Measurements from ENCODE around the gene LRRN3.
"Not testable (repeated sequence)": the region's sequence is repeated elsewhere in the genome, so short reads cannot be mapped to it uniquely, and the experiment has no call there.

LRRN3 gene

DNA sequence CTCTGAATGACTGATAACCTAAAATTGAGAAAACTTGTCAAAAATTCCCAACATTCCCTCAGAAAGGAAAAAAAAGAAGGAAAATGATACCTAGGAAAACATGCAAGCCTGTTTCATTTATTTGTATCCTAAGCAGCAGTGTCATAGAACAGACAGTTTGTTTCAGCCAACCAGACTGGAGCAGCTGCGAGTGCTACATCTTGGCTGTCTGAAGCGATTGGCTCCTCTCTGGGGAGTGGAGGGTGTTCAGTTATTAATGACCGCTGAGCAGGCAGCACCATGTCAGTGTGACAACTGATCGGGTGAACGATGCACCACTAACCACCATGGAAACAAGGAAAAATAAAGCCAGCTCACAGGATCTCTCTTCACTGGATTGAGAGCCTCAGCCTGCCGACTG is at the start of gene LRRN3:
LRRN3 (plus strand) TSS at position 282 of the 400 bp plus-strand sequence. CDS start 31,646 bp downstream, outside the sequence.
- peak; percentile 64 for DNase-seq

DNA sequence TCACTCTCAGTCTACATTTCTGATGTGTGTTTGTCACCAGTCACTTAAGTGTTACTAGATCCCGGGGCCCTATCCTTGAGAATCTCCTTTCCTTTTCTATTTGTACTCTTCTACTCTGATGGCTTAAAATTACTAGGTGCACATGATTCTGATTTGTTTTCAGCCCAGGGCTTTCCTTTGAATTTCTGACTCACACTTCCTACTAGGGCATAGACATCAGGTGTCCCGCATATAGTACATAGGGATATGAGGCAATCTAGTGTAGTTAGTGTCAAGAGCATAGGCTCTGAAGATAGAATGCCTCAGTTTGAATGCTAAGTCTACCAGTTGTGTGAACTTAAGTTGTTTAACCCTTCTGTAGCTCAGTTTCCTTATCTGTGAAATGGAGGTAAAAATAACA is 49.4 kb upstream of the LRRN3 start:
- DNase-seq, result no peak

DNA sequence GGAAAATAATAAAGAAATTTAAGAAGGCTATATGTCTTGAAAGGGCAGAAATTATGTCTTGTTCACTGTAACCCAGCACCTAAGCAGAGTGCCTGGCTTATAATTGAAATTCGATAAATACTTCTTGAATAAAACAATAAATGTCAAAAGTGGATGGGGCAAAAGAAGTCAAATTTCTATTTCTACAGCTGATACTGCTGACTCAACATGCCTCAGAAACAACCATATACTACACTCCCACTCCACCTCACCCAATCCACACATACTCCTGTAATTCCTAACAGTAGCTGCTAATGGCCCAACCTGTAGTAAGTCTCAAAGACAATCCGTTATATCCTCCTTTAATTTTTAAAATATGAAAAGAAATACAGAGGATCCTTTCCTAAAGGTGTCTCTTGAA is 48.1 kb upstream of the LRRN3 start:
- DNase-seq, result no peak

DNA sequence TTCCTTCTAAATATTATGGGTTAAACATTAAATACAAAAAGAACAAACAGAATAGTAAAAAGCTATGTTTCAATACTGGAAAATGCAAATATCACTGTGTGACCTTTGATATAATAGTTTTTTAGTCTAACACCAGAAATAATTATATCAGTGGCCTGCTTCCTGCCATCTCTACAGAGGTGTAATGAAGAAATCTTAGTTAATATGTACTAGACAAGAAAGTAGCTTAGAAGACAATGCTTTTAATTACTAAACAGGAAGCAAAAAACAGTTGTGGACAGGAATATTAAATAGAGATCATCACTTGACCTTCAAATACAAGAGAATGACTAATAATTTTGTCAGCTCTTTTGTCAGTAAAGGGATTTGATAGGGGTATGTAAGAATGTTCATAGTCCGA is 47.4 kb upstream of the LRRN3 start:
- DNase-seq, result no peak

DNA sequence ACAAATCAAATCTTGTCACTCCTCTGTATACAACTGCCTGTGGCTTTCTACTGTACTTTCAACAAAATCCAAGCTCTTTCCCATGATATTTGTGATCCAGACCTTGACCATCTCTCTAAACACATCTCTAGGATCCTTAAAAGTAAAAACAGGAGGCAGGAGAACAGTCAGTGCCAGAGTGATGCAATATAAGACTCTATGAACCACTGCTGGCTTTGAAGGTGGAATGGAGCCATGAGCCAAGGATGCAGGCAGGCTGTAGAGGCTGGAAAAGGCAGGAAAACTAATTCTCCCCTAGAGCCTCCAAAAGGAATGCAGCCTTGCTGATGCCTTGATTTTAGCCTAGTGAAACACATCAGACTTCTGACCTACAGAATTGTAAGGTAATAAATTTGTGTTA is 45.5 kb upstream of the LRRN3 start:
- peak; percentile 53 for DNase-seq

DNA sequence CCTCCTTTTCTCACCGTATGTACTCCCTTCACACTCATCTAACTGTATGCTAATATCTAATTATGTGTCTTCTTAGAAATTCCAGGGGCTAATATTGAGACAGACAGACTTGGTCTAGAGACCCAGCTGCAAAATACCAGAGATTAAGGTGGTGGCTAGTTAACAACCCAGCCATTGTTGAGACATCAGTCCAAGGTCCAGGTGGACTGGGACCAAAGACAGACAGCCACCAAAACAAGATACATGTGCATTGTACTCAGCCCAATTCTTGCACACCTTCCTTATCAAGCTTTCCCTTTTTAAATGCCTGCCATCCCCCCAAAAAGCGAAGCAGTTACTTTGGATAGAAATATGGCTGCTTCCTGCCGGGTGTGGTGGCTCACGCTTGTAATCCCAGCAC is 43.3 kb upstream of the LRRN3 start:
- DNase-seq, result no peak

DNA sequence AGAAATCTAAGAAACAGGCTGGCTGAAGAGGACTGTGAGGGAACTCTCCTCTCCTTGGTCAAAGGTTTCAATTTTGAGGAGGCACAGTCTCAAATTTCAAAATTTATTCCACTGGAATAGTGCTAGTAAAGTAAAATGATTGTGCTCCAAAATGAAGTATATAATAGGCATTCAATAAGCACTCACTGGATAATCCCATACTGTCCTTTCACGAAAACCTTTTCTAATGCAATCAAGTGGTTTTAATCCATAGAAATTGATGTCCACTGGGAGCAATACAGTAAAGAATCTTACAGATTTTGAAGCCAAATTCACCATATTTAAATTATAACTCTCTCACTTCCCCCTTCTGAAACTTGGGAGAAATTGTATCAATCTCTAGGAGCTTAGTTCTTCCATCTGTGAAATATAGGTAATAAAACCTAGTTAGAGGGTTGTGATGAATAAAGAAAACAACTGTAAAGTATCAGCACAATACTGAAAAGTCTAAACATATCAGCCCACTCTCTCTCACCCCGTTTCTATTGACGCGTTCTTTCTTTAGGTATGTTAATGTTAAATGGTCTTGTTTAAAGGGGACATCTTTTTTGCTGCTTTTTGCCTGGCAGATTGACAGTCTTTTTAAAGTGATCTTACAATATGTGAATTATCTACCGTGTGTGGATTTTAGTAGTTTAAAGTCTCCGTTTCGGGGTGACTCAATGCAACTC is 40.8 kb upstream of the LRRN3 start:
- DNase-seq, result no peak

DNA sequence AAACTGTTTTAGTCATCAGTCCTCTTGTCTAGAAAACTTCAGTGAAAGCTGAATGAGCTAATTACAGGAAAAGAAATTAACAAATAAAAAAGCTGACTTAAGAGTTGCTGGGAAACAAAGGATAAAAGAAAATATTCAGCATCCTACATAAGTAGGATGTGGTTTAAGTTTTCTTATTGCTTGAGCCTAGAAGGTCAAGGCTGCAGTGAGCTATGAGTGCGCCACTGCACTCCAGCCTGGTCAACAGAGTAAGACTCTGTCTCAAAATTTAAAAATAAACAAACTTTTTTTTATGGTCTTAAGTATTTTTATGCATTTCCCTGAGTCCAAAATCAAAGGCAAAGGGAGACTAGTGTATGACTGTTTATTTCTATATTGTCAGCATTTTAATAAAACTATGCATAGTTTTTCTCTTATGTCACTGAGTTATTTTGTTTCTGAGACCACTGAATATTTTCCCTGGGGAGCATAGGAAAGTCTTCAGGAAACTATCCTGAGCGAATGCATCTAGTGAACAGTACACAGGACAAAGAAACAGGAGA is 40.0 kb upstream of the LRRN3 start:
- DNase-seq, result no peak

DNA sequence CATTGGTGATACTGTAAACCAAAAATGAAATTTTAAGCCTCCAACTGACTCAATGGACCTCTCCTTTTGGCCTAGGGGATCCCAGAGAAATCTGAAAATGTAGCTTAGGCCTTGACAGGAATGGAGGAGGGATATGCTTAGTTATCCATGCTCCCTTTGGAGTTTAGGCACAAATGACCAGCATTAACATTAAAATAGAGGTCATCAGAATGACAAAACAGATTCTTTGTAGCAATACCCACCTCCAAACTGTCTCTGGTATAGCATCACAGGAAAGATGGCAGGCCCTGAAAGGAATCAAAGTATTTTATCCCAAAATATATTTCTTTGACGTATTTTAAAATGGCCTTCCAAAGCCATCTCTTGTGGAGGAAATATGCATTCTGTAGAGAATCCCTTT is 39.1 kb upstream of the LRRN3 start:
- DNase-seq, result no peak

DNA sequence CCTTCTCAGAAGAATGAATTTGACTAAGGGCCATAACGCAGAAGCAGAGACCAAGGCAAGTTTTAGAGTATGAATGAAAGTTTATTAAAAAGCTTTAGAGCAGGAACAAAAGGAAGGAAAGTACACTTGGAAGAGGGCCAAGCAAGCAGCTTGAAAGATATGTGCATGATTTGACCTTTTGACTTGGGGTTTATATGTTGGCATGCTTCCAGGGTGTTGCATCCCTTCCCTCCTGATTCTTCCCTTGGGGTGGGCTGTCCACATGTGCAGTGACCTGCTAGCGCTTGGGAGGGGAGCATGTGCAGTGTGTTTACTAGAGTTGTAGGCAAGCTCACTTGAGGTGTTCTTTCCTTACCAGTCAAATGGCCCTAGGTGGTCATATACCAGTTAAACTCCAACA is 37.9 kb upstream of the LRRN3 start:
- DNase-seq, result no peak

DNA sequence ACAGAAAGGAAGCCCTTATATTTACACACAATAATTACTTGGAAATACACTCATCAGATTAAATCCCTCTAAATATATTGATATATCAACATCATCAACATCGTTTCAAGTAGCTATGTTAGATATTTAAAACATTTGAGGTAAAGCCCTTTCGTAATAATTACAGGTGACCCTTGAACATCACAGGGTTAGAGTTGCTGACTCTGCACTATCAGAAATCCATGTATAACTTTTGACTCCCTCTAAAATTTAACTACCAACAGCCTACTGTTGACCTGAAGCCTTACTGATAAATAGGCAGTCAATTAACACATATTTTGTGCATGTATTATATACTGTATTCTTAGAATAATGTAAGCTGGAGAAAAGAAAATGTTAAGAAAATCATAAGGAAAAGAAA is 34.6 kb upstream of the LRRN3 start:
- no peak for DNase-seq

DNA sequence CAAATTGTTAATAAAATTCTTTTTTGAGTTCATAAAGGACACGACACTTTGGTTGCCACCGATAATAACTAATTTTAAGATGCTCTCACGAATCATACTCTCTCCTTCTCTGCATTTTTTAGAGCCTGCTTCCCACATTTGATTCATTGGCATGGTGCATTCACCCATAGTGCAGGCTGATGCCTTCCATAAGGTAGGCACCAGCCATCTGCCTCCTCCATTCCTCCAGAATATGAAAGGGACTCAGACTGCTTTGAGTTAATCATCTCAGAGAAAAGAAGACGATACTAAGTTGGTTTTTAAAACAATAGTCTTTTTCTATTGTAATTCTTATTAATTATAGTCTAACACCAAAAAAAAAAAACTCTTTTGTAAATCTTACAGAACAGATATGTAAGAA is 33.9 kb upstream of the LRRN3 start:
- DNase-seq, result no peak

DNA sequence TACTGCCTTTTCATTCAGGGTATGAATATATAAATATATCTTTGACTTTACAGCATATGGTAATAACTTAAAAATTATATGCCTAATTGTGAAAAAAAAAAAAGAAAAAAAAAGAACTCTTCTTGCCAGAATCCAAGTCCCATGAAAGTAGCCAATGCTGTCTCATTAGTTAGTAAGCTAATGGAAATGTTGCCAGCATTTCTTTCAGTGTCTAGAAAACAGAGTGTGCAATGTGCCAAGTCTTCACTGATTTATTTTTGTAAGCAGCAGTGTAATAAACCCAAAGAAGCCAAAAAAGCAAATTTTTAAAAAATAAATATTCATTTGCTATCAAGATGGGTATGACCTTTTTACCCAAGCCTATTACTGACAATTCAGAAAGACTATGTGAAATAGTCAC is 31.1 kb upstream of the LRRN3 start:
- no peak for DNase-seq

DNA sequence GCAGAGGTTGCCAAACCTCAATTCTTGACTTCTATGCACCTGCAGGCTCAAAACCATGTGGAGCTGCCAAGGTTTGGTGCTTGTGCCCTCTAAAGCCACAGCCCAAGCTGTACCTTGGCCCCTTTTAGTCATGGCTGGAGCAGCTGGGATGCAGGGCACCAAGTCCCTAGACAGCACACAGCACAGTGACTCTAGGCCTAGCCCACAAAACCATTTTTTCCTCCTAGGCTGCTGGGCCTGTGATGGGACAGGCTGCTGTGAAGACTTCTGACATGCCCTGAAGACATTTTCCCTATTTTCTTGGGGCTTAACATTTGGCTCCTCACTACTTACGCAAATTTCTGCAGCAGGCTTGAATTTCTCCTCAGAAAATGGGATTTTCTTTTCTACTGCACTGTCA is 27.8 kb upstream of the LRRN3 start:
- DNase-seq, result no peak

DNA sequence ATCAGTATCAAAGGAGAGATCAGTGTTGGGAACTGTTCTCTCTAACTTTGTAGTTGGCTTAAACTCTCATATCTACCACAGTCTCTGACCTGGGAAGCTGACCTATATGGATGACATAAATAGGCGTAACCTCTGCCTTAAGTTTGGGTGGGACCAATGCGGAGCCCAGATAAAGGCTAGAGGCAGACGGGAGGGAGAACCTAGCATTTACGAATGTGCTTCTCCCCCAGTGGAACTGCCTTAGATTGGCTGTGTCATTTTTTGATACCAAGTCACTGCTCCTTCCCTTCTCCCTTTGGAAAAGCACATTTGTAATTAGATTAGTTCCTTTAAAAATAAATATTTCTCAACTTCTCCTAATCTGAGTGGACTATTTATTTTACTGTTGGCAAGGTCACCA is 23.7 kb upstream of the LRRN3 start:
- no peak for DNase-seq

DNA sequence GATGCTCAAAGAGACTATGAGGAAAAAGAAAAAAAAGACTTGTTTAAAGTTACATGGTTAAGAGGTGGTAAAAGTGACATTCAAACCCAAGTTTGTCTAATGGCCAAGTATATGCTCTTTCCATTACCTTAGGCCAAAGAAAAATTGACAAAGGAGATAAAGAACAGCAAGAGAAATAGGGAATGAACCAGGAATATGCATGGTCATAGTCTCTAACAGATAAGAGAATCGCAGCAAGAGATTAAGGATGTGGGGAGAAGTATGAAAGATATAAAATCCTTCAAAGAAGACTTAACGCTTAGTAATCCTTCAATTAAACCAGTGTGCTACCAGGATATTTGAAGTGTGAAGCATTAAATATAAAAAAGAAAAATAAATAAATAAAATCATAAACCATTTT is 23.2 kb upstream of the LRRN3 start:
- DNase-seq, result no peak

DNA sequence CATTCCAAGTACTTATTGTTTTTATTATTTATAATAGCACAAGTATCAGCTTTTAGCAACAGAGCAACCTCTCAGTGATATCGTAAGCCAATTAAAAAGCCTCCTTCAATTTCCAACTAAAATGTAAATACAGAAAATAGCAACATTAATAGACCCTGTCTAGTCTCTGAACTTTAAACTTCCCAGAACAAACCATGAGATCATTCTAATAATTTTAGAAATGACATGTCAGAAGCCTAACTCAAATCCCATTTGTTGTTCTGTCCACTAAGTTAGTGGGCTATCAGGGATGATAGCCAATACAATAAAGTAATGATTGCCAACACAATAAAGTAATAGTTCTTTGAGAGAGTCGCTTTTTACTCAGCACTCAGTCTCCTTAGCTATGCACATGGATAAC is 22.3 kb upstream of the LRRN3 start:
- no peak for DNase-seq

DNA sequence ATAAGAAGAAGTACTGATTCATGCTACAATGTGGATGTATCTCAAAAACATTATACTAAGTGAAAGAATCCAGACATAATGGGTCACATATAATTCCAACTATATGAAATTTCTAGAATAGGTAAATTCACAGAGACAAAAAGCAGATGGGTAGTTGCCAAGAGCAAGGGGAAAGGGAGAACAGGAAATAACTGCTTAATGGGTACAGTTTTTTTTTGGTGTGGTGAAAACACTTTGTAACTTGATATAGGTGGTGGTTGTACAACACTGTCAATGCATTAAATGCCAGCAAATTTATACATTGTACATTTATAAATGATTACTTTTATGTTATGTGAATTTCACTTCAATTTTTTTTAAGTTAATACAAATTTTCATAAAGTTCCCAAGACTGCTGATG is 19.4 kb upstream of the LRRN3 start:
- no peak for DNase-seq

DNA sequence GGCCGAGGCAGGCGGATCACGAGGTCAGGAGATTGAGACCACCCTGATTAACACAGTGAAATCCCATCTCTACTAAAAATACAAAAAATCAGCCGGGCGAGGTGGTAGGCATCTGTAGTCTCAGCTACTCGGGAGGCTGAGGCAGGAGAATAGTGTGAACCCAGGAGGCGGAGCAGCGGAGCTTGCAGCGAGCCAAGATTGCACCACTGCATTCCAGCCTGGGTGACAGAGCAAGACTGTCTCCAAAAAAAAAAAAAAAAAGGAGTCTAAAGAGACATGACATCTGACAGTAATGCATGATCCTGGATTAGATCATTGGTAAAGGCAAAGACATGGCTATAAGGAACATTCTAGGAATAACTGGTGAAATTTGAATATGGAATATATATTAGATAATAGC is 18.3 kb upstream of the LRRN3 start:
- DNase-seq, result not testable (repeated sequence)

DNA sequence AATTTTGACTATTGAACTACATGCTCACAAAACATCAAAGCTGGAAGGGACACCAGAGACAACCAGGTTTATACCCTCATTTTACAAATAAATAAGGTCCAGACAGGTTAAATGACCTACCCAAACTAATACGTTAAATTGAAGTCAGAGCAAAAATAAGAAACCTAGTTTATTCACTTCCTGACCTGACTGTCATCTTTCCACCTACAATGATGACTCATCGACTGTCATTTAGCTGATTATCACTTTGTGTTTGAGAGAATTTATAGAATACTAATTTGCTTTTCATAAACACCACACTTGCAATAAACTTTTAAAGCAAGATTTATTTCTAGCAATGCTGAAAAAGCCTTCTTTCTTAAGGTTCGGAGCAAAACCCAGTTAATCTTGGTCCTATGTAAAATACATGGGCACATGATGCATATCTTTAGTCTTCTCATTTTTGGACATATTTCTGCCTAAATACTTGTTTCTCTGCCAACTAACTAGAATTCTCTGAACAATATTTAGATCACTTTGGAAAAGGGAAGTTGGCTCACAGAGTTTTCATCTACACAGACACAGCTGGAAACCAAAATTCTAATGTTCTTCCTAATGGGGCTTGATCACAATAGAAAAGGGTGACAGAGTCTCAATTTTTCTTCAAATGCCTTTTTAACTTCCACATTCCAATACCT is 16.7 kb upstream of the LRRN3 start:
- no peak for DNase-seq

DNA sequence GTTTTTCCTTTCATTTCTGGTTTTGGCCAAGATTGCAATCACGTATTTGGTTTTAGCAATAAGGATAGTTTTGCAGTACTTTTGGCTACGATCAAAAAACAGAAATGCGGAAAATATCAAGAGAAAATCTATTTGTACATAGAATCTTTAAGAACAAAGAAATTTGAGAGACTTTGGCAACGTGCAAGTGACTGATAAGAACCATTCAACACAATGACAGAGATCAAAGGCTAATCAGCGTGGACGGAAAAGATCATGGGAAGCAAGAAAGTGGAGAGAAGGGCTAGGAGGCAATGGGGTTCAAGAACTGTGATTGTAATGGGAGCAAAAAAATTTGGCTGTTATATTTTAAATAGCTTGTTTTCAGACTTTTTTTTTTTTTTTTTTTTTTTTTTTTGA is 16.2 kb upstream of the LRRN3 start:
- DNase-seq, result no peak

DNA sequence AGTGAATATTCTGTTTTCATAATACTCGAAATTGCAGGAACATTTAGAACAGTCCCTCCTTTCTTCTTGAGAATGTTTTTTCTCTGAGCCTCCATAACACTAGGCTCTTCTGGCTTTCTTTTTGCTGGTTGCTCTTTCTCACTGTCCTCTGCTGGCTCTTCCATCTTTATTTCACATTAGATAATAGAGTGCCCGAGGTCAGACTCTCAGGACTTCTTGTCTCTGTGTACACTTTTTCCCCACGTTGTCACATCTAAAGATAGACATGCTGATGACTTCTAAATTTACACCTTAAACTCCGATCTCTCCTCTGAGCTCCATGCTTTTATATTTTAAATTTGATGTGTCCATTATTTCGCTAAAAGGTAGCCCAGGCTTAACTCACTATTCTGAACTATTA is 15.4 kb upstream of the LRRN3 start:
- no peak for DNase-seq

DNA sequence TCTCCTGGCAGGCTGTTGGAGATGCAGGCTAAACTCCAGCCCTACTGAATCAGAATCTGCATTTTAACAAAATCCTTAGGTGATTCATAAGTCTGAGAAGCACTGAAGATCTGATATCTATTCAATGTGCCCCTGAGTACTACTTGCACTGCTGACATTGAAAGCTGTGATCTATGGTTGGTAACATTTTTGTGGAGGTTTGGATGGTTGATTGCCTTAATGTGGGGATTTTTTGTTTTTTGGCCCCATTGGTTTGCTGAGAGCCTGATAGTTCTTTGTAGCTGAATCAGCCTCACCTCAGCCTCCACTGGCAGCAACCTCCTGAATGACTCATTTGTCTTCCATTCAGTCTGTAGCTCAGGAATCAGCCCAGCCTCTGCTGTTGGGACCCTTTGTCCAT is 14.7 kb upstream of the LRRN3 start:
- no peak for DNase-seq

DNA sequence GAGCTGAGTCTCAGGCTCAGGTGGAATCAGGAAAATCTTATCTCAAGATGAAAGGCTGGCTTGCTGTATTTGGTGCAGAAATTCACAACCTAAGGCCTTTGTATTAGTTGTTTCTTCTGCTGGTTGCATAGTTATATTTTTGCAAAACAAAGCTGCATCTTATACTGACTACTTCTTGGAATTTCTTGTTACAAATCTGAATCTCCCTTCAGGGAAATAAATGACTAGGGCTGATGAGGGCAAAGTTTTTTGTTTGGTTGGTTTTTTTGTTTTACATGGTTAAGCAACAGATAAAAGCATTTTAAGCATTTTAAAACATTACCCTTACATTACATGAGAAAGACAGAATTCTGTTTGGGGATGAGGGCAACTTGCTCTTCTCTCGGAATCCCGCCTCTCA is 13.9 kb upstream of the LRRN3 start:
- DNase-seq, result no peak

Measured in left hindlimb (tissue), 1 donor.